GM19438 (cell line): ENCODE data around the gene NRBF2.
"Not testable (repeated sequence)": the region's sequence is repeated elsewhere in the genome, so short reads cannot be mapped to it uniquely, and the experiment has no call there.

Experiments
- ATAC-seq: cut with Tn5 transposase; IDR thresholded peaks from one replicate; pipeline ENCODE4 v1.9.1; 2021; ENCODE audit warnings: low read depth; ENCODE audit not compliant: unreplicated experiment

The NRBF2 gene

DNA sequence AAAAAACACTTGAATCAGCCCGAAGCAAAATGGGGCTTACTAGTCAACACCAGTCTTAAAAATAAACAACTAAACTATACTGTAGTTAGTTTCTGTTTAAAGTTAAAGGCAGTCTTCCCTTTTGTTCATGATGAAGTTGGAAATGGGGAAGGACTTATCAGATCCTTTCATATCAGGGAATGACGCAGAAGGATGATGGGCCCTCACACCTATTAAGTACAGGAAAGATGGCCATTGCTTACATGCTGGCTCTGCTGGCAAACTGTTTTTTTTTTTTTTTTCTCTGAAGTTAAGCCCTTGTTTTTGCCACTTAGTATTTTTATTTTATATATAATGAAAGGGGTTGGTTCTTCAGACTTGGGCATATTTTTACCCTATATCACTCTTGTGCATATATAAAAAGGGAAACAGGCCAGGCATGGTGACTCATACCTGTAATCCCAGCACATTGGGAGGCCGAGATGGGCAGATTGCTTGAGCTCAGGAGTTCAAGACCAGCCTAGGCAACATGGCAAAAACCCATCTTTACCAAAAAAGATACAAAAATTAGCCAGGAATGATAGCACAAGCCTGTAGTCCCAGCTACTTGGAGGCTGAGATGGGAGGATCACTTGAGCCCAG lies 16.6 kb upstream of the NRBF2 start:
- no peak for ATAC-seq

DNA sequence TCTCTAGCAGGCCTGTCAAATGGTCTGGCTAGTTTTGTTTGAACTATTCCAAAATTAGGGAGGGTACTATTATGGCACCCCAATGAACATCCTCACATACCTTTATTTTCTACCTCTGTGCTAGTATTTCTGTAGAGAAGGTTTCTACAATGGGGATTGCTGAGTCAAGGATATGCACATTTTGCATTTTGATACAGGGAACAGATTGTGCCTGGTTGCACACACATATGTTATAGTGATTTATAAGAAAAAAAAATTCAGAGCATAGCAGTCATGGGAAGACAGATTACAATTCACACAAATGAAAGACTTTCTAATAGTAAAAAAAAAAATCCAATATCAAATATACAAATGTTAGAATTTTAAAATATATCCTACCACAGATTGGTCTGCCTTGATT lies 14.1 kb upstream of the NRBF2 start:
- ATAC-seq, result no peak

DNA sequence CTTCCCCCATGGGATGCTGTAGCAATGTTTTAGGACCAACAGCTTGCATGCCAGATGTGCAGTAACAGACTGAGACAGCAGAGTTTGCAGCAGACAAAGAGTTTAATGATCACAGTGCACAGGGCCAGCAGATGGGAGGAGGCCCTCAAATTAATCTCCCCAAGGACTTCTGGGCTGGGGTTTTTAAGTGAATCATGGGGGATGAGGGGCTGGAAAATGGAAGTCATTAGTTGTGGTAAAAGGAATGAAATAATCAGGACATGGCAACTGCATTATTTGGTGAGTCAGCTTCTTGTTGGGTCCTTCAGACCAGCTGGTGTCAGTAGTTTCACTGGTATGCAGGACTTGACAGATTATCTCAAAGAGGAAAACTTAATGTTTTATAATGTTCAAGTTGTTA lies 12.6 kb upstream of the NRBF2 start:
- ATAC-seq, result no peak

DNA sequence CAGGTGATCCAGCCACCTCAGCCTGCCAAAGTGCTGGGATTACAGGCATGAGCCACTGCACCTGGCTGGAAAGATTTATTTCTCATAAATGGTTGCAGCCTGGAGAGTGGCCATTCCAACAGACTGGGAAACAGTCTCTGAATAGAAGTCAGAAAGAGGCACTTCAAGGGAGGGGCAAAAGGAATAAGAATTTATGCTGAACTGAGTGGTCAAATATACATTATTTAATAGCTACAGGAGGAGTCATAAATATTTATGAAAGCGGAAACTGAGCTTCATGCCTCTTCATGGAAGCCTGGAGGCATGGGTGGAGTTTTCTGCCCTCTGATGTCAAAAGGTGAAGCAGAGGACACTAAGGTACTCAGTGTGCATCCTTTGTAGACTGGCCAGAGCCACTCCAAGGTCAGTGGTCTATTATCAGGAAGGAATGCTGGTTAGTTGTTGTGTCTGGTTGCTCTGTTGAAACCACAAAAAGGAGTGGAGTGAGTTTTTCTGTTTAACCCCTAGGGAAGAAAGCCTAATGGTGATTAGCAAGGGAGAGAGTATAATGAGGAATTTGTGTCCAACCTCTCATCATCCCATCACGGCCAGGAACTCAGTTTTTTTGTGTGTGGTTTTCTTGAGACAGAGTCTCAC lies 9.3 kb upstream of the NRBF2 start:
- no peak for ATAC-seq

DNA sequence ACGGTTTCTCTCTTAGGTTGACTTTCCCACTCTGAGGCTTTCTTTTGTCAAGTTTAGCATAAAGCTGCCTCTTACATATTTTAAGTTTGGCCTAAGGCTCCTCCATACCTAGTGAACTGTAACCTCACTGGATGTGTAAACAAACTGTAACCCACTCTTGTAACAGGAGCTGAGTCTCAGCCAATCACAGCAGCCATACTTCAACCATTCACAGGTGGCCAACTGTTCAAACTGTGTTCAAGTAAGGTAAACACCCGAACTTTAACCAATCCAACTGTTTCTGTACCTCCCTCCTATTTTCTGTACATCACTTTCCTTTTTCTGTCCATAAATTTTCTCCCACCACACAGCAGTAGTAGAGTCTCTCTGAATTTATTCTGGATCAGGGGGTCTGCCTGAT lies 7.7 kb upstream of the NRBF2 start:
- ATAC-seq, result no peak

DNA sequence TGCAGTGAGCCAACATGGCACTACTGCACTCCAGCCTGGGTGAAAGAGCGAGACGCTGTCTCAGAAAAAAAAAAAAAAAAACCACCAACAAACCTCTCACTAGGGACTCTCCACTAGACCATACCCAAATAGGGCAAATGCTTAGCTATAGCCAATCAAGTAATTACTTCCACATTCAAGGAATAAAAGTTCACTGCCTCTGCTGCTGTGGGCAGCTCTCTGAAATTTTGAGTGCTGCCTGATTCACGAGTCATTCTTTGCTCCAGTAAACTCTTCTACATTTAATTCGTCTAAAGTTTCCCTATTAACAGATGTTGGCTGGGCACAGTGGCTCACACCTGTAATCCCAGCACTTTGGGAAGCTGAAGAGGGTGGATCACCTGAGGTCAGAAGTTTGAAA lies 4.7 kb upstream of the NRBF2 start:
- no peak for ATAC-seq

DNA sequence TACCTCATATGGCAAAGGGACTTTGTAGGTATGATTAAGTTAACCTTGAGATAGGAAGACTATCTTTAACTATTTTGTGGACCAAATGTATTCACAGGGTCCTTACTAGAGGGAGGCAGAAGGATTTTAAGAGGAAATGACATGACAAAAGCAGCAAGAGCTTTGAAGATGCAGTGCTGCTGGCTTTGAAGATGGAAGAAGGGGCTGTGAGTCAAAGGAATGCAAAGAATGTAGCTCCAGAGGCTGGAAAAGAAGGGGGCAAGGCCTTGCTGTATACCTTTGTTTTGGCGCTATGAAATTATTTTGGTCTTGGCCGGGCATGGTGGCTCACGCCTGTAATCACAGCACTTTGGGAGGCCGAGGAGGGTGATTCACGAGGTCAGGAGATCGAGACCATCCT lies 3.2 kb upstream of the NRBF2 start:
- no peak for ATAC-seq

DNA sequence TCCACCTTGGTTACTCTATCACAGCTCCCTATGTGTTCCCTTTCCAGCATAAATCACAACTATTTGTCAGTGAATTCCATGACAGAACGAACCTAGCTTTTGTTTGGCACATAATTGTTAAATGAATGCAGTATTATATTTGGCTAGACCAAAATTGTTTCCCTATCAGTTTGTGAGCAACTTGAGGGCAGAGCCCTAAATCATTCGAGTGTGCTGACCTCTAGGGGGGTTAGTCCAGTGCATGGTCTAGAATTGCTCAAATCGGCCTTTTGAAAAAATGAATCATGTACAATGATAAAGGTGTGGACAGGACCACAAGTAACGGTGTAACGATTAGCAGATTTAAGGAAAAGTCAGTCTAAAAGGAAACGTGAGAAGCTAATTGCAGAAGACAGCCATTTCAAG lies 475 bp upstream of the NRBF2 start:
- ATAC-seq, result no peak

DNA sequence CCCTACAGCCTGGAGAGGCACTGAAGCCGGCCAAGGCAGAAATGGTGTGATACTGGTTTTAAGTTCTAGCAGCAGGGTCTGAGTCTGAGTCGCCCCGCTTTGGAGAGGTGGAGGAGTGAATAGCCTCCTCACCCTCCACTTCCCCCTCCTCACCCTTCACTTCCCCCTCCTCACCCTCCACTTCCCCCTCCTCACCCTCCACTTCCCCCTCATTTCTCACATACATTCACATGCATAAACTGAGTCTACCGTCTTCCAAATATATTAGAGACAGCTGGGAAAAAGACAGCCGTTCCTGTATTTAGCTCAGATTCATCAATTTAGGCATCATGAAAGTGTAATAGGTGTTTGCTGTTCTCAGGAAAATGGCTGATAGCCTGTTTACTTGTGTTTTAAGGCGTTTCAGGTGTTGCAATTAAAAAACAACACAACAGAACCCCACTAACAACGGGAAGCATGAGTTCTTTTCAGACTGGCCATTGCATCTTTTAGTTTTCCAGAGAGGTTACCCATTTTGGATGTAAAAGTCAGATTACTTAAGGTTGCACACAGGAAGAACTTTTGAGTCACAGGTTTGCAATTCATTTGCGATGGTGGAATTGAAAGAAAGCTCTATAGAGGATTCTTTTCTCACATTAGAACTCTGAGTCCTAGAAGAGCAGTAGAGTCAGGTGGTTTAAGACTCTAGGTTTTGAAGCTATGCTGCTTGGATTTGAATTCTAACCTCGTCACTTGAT lies 861 bp downstream of the NRBF2 start:
- ATAC-seq, result no peak

DNA sequence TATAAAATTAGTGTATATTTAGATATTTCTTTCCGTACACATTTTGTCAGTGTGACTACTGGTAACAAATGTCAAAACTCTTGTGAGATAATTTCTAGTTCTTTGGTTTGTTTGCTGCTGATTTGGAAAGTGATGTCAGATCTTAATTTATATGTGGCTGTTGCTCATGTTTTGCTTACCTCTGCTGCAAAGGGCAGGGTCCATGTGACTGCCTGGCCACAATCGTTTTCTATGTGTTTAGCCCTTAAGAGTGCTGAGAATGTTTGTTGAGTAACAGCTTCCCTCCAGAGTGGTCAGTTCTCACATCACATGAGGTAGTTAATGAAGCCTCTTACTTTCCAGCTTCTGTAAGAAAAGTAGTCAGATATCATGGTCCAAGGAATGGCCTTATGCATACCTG lies 4.2 kb downstream of the NRBF2 start:
- no peak for ATAC-seq

DNA sequence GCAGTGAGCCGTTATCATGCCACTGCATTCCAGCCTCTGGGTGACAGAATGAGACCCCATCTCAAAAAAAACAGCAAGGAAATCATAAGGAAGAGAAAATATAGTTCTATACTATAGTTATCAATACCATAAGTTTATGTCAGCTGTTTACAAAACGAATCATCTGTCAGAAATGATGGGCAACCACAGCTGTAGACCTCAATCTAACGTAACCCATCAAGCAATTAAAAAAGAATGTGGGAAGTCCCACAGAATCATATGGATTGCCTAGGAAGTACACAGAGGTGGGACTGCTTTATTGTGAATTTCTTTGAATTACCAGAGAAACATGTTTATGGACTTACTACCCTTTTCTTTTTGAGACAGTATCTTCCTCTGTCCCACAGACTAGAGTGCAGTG lies 6.9 kb downstream of the NRBF2 start:
- ATAC-seq, result no peak

DNA sequence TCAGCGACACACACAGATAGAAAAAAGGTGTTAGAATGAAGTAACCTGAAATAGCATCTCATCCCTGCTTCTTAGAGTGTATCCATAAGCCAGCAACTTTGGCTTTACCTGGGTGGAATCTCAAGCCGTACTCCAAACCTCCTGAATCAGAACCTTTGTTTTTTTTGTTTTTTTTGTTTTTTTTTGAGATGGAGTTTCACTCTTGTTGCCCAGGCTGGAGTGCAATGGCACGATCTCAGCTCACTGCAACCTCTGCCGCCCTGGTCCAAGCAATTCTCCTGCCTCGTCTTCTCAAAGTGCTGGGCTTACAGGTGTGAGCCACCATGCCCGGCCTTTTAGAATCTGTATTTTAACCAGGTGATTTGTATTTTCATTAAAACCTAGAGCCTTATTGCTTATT lies 9.0 kb downstream of the NRBF2 start:
- no peak for ATAC-seq

DNA sequence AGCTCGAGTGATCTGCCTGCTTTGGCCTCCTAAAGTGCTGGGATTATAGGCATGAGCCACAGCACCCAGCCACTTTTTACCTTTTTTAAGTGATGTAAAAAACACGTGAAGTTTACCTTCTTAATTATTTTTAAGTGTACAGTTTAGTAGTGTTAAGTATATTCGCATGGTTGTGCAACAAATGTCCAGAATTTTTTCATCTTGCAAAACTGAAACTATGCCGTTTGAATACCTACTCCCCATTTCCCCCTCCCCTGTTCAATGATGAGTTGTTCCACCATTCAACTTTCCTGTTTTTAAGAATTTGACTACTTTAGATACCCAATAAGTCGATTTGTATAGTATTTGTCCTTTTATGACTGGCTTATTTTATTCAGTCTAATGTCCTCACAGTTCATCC lies 10.9 kb downstream of the NRBF2 start:
- no peak for ATAC-seq

DNA sequence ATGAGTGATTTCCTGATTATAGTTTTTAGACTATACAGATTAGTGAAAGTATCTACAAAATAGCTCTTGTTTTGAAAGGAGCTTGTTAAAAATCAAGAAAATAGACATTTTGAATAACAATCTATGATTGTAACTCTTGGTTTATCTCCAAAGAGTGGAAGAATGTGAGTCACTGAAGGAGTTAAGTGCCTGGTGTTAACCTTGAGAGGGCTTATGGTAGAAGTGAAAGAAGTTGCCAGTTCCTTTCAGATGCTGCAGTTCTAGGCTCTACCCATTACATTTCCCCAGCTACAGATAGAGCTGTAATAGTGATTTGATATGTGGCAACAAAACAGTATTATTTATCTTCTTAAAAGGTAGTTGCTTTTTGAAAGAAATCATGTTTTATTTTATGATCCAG lies 12.7 kb downstream of the NRBF2 start:
- no peak for ATAC-seq

DNA sequence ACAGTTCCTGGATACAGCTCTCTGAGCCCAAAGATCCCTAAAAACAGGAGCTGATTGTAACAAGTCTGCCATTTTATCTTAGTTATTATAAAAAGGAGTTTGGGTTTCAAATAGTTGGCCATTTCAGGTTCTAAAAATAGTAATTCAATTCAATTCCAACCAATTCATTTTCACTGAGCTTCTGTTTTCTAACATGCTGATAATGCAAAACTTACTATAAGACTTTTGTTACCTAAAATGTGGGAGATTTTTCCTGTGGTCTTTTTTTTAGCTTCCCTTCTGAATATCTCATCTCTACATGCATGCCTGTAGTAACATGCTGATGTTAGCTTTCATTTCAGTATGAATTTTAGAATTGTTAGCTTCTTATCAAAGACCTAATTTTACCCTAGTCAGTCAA lies 13.4 kb downstream of the NRBF2 start:
- no peak for ATAC-seq

DNA sequence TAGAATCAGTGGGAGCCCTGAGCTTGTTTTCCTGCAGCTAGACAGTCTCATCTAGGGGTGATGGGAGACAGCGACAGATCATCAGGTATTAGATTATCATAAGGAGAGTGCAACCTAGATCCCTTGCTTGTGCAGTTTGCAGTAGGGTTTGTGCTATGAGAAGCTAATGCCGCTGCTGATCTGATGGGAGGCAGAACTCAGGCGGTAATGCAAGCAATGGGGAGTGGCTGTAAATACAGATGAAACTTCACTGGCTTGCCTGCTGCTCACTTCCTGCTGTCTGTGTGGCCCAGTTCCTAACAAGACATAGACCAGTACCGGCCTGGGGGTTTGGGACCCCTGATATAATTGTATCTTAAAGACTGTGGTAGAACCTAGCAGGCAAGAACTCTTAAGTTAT lies 17.6 kb downstream of the NRBF2 start:
- no peak for ATAC-seq

DNA sequence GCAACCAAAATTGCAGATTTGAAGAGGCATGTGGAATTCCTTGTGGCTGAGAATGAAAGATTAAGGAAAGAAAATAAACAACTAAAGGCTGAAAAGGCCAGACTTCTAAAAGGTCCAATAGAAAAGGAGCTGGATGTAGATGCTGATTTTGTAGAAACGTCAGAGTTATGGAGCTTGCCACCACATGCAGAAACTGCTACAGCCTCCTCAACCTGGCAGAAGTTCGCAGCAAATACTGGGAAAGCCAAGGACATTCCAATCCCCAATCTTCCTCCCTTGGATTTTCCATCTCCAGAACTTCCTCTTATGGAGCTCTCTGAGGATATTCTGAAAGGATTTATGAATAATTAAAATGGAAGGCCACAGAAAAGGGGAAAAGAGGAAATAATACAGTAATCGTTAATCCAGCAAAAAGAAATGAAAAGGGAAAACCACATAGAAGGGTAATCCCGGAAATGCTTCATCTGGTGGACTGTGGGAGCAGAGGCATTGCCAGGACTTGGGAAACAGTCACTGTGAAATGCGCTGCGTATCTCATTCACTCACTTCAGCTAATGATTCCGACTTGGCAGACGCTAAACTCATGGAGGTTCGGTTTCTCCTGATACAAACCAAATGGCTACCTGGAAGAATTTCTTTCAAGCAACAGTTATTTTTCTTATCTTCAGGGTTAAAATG lies 20.9 kb downstream of the NRBF2 start:
- not testable (repeated sequence) for ATAC-seq

DNA sequence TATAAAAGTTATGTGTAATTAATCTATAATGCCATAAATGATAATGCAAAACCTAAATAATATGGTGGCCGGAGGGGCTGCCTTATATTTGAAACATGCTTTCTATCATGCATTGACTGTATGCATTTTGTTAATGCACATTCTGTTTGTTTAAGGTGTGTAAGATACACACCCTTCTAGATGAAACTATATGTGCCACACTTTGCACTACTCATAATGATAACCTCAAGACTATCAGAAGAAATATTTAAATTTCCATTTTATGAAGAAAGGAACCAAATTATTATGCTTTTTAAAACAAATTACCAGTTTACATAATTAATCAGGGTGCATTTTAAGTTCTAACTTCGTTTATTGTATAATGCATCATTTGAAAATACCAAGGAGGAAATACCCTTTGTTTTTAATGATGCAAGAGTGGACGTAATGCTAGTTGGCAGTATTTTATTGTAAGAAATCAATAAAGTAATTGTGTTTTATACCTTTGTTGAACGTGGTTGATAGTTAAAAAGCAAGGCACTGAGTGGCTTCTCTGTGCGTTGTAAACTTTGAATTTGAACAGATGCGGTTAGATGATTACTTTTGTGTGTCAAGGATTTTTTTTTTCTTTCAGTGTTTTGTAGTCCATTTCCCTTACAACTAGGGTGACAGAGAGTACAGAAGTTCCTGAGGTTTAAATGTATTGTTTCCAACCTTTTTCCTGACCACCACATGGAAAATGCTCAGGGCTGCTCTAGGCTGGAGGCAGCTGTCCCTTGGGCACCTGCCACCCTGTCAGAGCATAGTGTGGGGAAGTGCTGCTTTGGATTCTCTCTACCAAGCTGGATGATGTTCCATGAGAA lies 21.6 kb downstream of the NRBF2 start:
- no peak for ATAC-seq

DNA sequence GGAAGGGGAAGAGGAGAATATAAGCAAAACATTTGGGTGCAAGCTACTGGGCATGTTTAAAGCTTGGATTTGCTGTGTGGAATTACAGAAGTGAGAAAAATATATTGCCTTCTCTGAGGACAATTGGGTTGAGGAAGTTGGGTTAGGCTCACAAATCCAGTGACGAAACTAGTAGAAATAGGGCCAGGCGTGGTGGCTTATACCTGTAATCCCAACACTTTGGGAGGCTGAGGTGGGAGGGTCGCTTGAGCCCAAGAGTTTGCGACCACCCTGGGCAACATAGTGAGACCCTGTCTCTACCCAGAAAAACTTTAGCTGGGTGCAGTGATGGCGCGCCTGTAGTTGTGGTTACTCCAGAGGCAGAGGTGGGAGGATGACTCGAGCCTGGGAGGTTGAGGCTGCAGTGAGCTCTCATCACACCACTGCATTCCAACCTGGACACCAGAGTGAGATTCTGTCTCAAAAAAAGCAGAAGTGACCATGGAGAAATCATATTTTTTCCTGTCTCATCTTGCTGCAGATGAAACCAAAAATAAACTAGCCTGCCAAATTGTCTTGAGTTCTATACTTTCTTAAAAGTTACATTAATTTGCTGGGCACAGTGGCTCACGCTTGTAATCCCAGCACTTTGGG lies 22.4 kb downstream of the NRBF2 start:
- ATAC-seq, result no peak

DNA sequence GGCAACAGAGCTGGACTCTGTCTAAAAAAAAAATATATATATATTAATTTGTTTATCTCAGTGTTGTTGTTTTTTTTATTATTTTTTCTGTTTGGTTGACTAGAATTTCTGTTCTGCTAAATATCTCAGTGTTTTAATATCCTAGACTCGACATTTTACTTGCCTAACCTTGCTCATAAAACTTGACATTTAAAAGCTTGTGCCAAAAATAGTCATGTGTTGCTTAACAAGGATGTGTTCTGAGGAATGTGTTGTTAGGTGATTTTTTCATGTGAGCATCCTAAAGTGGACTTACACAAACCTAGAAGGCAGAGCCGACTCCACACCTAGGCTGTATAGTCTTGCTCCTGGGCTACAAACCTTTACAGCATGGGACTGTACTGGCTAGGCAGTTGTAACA lies 23.1 kb downstream of the NRBF2 start:
- ATAC-seq, result no peak
